ENCODE measurements around the gene FGF19. TPM values are rescaled to one million over a fixed set of nuclear protein-coding genes. Genes with fewer than 3 reads are reported as not detected.

FGF19 gene
- total RNA-seq, 1 experiment from 2014 or later, result not detected

DNA sequence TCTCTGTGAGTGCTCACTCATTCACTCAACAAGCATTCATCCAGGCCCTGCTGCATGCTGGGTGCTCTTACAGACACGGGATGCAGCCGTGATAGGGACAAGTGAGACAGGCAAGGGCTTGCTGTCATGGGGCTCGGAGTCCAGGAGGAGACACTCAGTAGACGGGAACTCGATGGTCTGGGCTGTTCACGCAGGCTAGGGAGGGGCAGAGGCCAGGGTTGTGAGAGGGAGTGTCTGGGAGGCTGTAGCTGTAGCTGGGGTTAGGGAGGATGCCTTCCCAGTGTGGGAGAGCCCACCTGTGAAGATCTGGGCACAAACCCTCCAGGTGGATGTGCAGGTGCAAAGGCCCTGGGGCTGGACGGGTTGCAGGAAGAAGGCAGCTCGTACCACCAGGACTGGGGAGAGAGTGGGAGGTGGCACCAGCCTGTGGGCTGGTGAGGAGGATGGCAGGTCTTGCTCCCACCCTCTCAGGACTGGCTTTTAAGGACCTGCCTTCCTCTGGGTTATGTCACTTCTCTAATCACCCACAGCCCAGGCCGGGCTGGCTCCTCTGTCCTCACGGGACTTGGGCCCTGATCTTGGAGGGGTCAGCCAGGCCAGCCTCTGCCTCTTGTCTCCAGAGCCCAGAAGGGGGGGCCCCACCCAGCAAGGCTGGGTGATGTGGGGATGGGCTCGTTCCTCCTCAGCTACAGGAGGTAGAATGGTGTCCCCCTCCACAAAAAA is 47.2 kb upstream of the FGF19 start:
- no peak for ATAC-seq
- Histone ChIP-seq H3K27ac (ENCODE audit: low read length) (no peak overlapping the region), H3K9me3 (ENCODE audit: low read length) (no peaks in the 10 kb centered on the region), H4K20me1 (ENCODE audit: low read length) (no peaks in the 10 kb centered on the region), H3F3A (ENCODE audit: low read length, unreplicated experiment) (no peaks in the 10 kb centered on the region), H3K36me3 (ENCODE audit: low read depth, low read length) (no peaks in the 10 kb centered on the region), H3K27me3 (ENCODE audit: low read length) (peaks cover 3% of the 10 kb centered on the region; the same call in 1 of the 2 replicates), H3K79me2 (ENCODE audit: low read length) (no peaks in the 10 kb centered on the region), H3K4me2 (ENCODE audit: low read length) (no peak overlapping the region), H3K9ac (ENCODE audit: low read length) (no peak overlapping the region), H3K9me2 (replicated peaks; ENCODE audit: low read length) (no peaks in the 10 kb centered on the region), H2AFZ (ENCODE audit: low read length) (no peak overlapping the region), H3K4me3 (ENCODE audit: low read length) (no peak overlapping the region), H3K4me1 (ENCODE audit: insufficient read depth, low read length) (no peaks in the 10 kb centered on the region)
- CTCF ChIA-PET, result no interaction called here
- no TSS peak for BruUV-seq (replicated peaks)
- TF ChIP-seq EZH2phosphoT487 (IDR thresholded peaks at IDR 0.05; ENCODE audit: borderline replicate concordance, low read length), result no peak
- no peak for TF ChIP-seq EZH2 (IDR thresholded peaks at IDR 0.05; ENCODE audit: low read length, unreplicated experiment)
- TF ChIP-seq, protein P1, sequence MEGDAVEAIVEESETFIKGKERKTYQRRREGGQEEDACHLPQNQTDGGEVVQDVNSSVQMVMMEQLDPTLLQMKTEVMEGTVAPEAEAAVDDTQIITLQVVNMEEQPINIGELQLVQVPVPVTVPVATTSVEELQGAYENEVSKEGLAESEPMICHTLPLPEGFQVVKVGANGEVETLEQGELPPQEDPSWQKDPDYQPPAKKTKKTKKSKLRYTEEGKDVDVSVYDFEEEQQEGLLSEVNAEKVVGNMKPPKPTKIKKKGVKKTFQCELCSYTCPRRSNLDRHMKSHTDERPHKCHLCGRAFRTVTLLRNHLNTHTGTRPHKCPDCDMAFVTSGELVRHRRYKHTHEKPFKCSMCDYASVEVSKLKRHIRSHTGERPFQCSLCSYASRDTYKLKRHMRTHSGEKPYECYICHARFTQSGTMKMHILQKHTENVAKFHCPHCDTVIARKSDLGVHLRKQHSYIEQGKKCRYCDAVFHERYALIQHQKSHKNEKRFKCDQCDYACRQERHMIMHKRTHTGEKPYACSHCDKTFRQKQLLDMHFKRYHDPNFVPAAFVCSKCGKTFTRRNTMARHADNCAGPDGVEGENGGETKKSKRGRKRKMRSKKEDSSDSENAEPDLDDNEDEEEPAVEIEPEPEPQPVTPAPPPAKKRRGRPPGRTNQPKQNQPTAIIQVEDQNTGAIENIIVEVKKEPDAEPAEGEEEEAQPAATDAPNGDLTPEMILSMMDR (conservative IDR thresholded peaks at IDR 0.05; ENCODE audit: low read depth, low read length), result no peak
- no peak for DNase-seq
- intact Hi-C loops (cut with micrococcal nuclease), result no loop called here
- POLR2A ChIA-PET (ENCODE audit: unreplicated experiment), result no interaction called here

DNA sequence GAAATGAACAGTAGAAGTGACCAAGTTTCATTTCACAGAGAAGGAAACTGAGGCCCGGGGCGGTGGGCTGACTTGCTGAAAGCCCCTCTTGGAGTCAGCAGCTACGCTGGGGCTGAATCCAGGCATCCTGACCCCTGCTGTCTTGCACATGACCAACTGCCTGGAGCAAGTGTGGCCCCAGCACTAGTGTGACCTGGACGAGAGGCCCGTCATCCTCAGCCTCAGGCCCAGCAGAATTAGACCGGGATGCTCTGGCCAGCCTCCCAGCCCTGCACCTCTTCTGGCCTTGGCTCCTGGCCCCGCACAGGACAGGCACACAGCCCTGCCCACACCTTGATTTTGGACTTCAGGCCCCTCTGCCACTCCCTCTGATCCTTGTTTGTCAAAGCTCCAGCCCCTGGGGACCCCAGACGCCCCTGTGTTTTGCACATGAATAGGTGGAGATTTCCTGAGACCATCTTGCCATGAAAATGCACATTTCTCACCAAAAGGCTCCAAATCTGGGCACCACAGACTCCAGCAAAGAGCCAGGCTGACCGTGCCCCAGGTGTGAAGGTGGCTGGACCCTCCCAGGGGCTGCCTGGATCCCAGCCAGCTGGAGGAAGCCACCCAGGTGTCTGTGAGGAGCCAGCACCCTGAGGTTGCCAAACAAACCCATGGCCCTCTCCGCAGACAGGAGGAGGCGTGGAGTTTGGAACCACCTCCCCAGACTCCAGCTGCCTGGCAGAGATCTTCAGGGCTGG is 46.5 kb upstream of the FGF19 start:
- H3K4me2 ChIP-seq (ENCODE audit: low read length), result no peak overlapping the region
- intact Hi-C loops (cut with micrococcal nuclease), result no loop called here
- H3F3A ChIP-seq (ENCODE audit: low read length, unreplicated experiment), result no peaks in the 10 kb centered on the region
- no peaks in the 10 kb centered on the region for H3K9me2 ChIP-seq (replicated peaks; ENCODE audit: low read length)
- H3K79me2 ChIP-seq (ENCODE audit: low read length), result no peaks in the 10 kb centered on the region
- H3K4me1 ChIP-seq (ENCODE audit: insufficient read depth, low read length), result no peaks in the 10 kb centered on the region
- no peak overlapping the region for H3K4me3 ChIP-seq (ENCODE audit: low read length)
- DNase-seq, result no peak
- no peak overlapping the region for H3K27ac ChIP-seq (ENCODE audit: low read length)
- H2AFZ ChIP-seq (ENCODE audit: low read length), result no peak overlapping the region
- no peak for ATAC-seq
- no TSS peak for BruUV-seq (replicated peaks)
- H4K20me1 ChIP-seq (ENCODE audit: low read length), result no peaks in the 10 kb centered on the region
- ChIA-PET CTCF (no interaction called here), POLR2A (ENCODE audit: unreplicated experiment) (no interaction called here)
- TF ChIP-seq, protein P1 (conservative IDR thresholded peaks at IDR 0.05; ENCODE audit: low read depth, low read length), result no peak
- TF ChIP-seq EZH2 (IDR thresholded peaks at IDR 0.05; ENCODE audit: low read length, unreplicated experiment), result no peak
- TF ChIP-seq EZH2phosphoT487 (IDR thresholded peaks at IDR 0.05; ENCODE audit: borderline replicate concordance, low read length), result no peak
- no peak overlapping the region for H3K9ac ChIP-seq (ENCODE audit: low read length)
- H3K36me3 ChIP-seq (ENCODE audit: low read depth, low read length), result no peaks in the 10 kb centered on the region
- H3K27me3 ChIP-seq (ENCODE audit: low read length), result peaks cover 3% of the 10 kb centered on the region; the same call in 1 of the 2 replicates
- no peaks in the 10 kb centered on the region for H3K9me3 ChIP-seq (ENCODE audit: low read length)

DNA sequence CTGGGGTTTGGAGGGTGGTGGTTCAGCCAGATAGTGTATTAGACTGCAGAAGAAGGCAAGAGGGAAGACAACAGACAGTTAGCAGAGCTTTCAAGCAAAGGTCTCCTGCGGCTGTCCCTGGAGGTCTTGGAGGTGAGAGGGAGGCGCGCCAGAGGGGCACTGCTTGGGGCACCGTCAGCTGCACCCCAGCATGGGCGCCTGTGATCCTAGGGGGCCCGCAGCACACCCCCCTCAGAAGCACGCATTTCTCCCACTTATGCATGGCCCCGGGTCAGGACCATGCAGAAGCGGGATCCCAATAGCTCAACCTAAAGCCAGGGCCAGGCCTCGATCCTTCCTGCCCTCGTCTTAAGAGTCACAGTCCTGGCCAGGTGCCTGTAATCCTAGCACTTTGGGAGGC is 44.8 kb upstream of the FGF19 start:
- intact Hi-C loops (cut with micrococcal nuclease), result no loop called here
- ATAC-seq (no peak), DNase-seq (no peak)
- Histone ChIP-seq H3K27ac (ENCODE audit: low read length) (no peak overlapping the region), H3K36me3 (ENCODE audit: low read depth, low read length) (no peaks in the 10 kb centered on the region), H3K4me1 (ENCODE audit: insufficient read depth, low read length) (peaks cover 7% of the 10 kb centered on the region), H3K9me2 (replicated peaks; ENCODE audit: low read length) (no peaks in the 10 kb centered on the region), H4K20me1 (ENCODE audit: low read length) (no peaks in the 10 kb centered on the region), H3K9ac (ENCODE audit: low read length) (no peak overlapping the region), H3K79me2 (ENCODE audit: low read length) (no peaks in the 10 kb centered on the region), H2AFZ (ENCODE audit: low read length) (no peak overlapping the region), H3K4me3 (ENCODE audit: low read length) (no peak overlapping the region), H3K27me3 (ENCODE audit: low read length) (no peaks in the 10 kb centered on the region), H3K4me2 (ENCODE audit: low read length) (no peak overlapping the region), H3F3A (ENCODE audit: low read length, unreplicated experiment) (no peaks in the 10 kb centered on the region), H3K9me3 (ENCODE audit: low read length) (no peaks in the 10 kb centered on the region)
- BruUV-seq (replicated peaks), result no TSS peak
- TF ChIP-seq, protein P1 (conservative IDR thresholded peaks at IDR 0.05; ENCODE audit: low read depth, low read length), result no peak
- POLR2A ChIA-PET (ENCODE audit: unreplicated experiment), result no interaction called here
- CTCF ChIA-PET, result no interaction called here
